DMS79 treated with DMSO at 0.1 percent for 48 hours (cell line): ENCODE results near the gene GRK6.
A peak's percentile ranks its signal among the peaks of the same experiment; 100 is the strongest.

Source experiments
- DNase-seq: peaks from one replicate; lab custom pipeline; 2025; lab: John Stamatoyannopoulos, UW

Gene GRK6

DNA sequence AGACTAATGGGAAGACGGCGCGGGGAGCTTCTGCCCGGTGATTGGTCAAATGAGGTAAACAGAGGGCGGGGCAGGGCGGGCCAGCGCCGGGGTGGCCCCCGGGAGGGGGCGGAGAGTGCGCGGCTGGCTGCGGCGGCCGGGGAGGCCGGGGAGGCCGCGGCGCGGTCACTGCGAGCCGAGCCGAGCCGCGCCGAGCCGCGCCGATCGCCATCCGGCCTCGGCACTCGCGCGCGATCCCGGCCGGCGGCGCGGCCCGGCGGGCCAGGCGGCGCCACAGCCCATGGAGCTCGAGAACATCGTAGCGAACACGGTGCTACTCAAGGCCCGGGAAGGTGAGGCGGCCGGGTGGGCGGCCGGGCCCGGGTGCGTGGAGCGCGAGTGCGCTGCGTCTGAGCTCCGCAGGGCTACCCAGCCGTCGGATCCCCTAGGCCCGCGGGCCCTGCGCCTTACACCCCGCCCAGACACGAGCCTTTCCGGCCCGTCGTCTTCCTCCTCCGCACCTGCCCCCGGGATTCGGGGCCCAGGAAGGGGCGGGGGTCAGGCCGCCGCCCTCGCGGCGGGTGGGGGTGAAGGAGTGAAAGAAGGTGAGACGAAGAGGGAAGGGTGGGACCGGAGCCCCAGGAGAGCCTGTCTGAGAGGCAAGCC lies at the start of gene GRK6:
Gene GRK6 (plus strand): TSS at position 111 of the 645 bp plus-strand sequence. CDS start 170 bp downstream, at position 281.
- no peak for DNase-seq

DNA sequence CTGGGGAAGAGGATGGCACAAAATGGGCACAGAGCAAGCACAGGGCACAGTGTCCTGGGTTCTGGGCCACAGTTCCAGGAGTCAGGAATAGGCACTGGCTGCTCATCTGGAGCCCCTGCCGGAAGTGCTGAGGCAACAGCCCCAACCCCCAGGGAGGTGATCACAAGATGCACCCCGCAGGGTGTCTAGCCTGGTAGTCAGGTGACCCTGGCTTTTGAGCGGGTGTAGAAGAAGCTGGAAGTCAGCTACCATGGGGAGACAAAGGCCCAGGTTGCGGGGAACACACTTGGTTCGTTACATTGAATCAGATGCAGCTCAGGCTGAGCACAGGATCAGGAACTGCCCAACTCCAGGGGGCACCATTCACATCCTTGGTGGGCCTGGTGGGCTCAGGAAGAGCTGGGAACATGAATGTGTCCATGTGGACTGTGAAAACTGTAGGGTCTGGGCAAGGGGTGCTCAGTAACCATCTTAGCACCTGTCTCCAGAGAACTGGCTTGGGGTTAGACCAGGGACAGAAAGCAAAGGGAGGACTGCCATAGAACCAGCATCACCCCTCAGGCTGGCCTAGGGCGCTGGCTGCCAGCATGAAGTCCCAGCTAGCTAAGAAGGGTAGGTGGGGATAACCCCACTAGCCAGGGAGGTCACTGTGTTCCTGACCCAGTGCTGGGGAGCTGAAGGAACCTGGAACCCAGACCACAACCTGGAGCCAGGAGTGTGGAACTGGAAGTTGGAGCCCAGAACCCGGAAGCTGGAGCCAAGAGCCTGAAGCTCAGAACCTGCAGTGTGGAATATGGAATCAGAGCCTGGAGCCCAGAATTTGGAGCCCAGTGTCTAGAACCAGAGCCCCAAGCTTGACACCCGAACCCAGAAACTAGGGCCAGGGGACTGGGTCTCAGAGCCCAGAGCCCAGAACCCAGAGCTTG lies 48.4 kb upstream of the GRK6 start:
- DNase-seq, result no peak

GRCh38 chr5:177378884-177379883 lies 47.3 kb upstream of the GRK6 start:
- DNase-seq, result no peak

DNA sequence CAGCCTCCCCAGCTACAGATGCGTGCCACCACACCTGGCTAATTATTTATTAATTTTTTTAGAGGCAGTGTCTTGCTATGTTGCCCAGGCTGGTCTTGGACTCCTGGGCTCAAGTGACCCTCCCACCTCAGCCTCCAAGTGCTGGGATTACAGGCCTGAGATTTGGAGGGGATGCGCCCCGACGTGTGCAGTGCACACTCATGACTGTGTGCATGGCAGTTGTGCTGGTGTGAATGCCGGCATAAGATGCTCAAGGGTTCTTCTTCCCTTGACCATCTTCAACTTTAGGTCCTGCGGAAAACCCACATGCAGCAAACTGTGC lies 45.7 kb upstream of the GRK6 start:
- DNase-seq, result no peak

DNA sequence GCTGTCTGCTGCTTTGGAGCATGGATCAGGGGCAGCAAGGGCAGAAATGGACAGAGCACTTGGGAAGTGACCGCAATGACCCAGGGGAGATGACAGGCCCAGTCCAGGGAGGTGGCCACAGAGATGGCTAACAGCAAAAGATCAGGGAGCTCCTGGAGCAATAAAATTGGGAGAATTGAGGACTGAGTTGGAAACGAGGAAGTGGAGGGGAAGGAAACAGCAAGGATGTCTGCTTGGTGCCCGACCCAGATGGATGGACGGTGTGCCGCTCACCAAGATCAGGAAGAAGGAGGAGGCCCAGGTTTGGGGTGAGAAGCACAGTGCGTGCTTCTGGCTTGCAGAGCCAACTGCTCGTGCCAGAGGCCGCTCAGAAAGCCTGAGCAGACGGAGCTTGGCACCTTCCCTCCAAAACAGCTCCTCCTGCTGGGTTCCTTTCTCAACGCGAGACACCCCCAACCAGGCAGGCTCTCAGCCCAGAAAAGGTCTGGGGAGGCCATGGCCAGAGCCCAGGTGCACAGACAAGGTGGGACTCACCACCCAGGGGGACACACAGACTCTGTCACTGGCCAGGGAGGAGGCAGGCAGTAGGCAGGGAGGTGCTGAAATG lies 44.0 kb upstream of the GRK6 start:
- no peak for DNase-seq

- DNase-seq, result no peak
Observed at GRCh38 chr5:177383181-177383580, 43.3 kb upstream of the GRK6 start.

- DNase-seq, result no peak
Observed at GRCh38 chr5:177384134-177384533, 42.3 kb upstream of the GRK6 start, which contains the start of gene SLC34A1. Gene SLC34A1 (plus strand): TSS chr5:177384434. CDS start chr5:177385742, 1,308 bp downstream.

- no peak for DNase-seq
Observed at GRCh38 chr5:177385720-177386119, 40.8 kb upstream of the GRK6 start.

- no peak for DNase-seq
Observed at GRCh38 chr5:177386542-177386941, 39.9 kb upstream of the GRK6 start.

DNA sequence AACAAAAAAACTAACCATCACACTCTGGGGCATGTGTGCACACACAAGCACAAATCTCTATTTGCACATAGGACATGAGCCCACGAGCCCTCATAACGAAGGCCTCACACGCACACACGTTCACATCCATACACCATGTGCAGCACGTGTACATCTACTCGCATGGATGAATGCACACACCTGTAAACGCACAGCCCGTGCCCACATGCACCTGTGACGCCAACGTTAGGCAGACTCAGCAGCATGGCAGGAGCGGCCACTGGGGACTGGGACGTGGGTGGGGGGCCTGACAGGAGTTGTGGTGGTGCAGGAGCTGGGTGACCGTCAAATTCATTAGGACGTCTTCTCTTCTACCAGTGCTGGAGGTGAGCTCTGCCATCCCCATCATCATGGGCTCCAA lies 39.1 kb upstream of the GRK6 start:
- no peak for DNase-seq

GRCh38 chr5:177388521-177389052 lies 37.9 kb upstream of the GRK6 start:
- DNase-seq, result no peak

- peak; percentile 53 for DNase-seq
Observed at GRCh38 chr5:177389241-177390169, 37.0 kb upstream of the GRK6 start.

DNA sequence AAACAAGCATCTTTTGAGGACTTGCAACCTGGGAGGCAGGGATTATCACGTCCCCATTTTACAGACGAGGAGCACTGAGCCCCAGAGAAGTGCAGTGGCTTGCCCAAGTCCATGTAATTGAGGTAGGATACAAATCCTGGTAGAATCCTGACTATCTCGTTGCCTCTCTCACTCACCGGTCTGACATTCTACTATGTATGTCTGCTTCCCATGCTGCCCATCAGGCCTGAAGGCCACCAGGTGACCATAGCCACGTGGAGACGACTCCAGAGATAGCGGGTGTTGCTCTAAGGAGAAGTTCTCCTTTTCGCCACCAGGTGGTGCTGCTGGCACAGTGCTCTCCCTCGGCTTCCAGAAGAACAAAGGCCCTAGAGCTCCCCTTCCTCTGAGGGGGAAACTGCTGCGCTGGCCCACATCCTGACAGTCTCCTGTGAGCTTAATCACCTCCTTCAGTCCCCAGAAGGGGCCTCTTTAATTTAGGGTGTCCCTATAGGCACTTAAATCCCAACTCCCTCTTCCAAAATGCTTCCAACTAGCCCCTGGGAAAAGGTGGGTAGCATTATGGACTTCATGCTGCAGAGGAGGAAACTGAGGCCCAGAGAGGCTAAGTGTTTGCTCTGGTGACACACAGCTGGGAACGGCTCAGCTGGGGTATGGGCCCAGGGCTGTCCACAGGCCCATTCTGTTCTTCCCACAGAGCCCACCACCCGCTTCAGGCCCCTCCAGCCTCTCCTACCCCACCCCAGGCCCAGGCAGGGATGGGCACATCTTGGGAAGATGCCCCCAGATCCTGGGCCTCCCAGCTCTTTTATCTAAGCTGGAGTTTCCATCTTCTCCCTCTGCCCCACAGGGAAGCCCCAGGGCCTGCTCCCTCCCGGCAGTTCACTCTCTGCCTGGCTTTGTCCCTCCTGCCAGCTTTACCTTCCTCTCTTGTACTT lies 35.8 kb upstream of the GRK6 start:
- peak; percentile 59 for DNase-seq

DNA sequence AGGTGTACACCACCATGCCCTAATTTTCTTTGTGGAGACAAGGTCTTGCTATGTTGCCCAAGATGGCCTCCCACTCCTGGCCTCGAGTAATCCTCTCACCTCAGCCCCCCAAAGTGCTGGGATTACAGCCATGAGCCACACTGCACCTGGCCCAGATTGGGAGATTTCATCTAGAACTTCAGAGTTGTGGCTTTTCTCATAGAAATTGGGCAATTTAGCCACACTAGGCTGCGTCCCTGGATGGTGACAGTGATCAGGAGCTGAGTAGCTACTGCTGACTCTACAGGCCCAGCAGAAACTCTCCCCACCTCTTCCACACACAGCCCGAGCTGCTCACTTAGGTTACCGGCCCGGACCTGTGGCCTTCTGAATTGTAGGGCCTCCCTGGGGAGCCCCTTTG lies 33.7 kb upstream of the GRK6 start:
- DNase-seq, result no peak

DNA sequence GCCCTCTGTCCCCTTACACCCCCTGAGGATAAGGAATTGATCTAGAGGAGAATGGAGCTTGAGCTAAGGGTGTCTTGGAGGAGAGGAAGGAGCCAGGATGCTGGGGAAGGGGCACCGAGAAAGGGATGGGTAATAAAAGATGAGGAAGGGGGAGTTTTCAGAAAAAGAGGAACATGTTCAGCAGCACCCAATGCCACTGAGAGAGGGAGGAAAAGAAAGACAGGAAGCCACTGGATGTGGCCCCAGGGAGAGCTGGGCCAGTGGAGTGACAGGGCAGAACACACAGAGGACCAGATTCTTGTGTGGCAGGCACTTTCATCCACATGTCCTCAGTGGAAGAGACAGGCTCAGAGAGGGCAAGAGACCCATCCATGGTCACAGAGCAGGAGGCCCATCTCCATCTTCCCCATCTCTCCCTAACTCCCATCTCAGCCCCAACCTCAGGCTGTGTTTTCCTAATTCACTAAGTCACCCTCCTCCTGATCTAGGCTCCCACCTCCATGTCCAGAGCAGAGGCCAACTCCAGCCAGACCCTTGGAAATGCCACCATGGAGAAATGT lies 33.2 kb upstream of the GRK6 start:
- no peak for DNase-seq

GRCh38 chr5:177393990-177394389 lies 32.5 kb upstream of the GRK6 start:
- no peak for DNase-seq

GRCh38 chr5:177396078-177396477 lies 30.4 kb upstream of the GRK6 start:
- no peak for DNase-seq

DNA sequence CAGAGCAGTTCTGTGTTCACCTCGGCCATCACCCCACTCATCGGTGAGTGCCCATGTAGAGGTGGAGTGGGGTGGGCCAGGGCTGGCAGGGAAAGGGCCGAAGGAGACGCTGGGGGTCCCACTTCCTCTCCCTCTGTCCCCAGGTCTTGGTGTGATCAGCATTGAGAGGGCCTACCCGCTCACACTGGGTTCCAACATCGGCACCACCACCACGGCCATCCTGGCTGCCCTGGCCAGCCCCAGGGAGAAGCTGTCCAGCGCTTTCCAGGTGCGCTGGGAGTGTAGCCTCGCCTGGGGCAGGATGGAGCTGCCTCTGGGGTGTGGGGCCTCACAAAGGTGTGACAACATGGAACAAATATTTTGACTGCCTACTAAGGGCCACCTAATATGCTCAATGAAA lies 29.7 kb upstream of the GRK6 start:
- no peak for DNase-seq

GRCh38 chr5:177397875-177398390 lies 28.5 kb upstream of the GRK6 start:
- no peak for DNase-seq
